ENCODE measurements around the gene HOXB13.

GRCh38 chr17:48725288-48726064 is 3.1 kb downstream of the HOXB13 start:
- TF ChIP-seq POLR2A (IDR thresholded peaks at IDR 0.05; ENCODE audit: low read depth, low read length), result no peak
- TF ChIP-seq CTCF (conservative IDR thresholded peaks at IDR 0.05; ENCODE audit: low read depth, low read length), result no peak
- no peak for TF ChIP-seq CEBPB (IDR thresholded peaks at IDR 0.05; ENCODE audit: low read depth, low read length)
- TF ChIP-seq MAZ (IDR thresholded peaks at IDR 0.05; ENCODE audit: borderline replicate concordance, low read depth, low read length), result no peak
- no peak for TF ChIP-seq MAFK (IDR thresholded peaks at IDR 0.05; ENCODE audit: low read depth, low read length)
- TF ChIP-seq NFE2L2 (IDR thresholded peaks at IDR 0.05; ENCODE audit: low read depth, low read length), result no peak
- TF ChIP-seq BHLHE40 (IDR thresholded peaks at IDR 0.05; ENCODE audit: low read depth, low read length), result no peak
- TF ChIP-seq ELK1 (IDR thresholded peaks at IDR 0.05; ENCODE audit: borderline replicate concordance, low read depth, low read length), result no peak
- no peak for TF ChIP-seq RFX5 (IDR thresholded peaks at IDR 0.05; ENCODE audit: low read depth, low read length)
- TF ChIP-seq USF2 (IDR thresholded peaks at IDR 0.05; ENCODE audit: low read depth, low read length), result no peak
- no peak for TF ChIP-seq SMC3 (IDR thresholded peaks at IDR 0.05; ENCODE audit: low read depth, low read length)
- no peak for TF ChIP-seq RAD21 (IDR thresholded peaks at IDR 0.05; ENCODE audit: low read length)
- TF ChIP-seq FOS (IDR thresholded peaks at IDR 0.05; ENCODE audit: low read depth, low read length), result no peak
- no peak for TF ChIP-seq CHD1 (IDR thresholded peaks at IDR 0.05; ENCODE audit: low read depth, low read length)
